Measurements from ENCODE around the gene M1AP. TPM values are rescaled to one million over a fixed set of nuclear protein-coding genes. Genes with fewer than 3 reads are reported as not detected.

Gene M1AP, protein sequence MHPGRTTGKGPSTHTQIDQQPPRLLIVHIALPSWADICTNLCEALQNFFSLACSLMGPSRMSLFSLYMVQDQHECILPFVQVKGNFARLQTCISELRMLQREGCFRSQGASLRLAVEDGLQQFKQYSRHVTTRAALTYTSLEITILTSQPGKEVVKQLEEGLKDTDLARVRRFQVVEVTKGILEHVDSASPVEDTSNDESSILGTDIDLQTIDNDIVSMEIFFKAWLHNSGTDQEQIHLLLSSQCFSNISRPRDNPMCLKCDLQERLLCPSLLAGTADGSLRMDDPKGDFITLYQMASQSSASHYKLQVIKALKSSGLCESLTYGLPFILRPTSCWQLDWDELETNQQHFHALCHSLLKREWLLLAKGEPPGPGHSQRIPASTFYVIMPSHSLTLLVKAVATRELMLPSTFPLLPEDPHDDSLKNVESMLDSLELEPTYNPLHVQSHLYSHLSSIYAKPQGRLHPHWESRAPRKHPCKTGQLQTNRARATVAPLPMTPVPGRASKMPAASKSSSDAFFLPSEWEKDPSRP
- not detected in 2 replicates for total RNA-seq (2014; rRNA removed; shearing (Covaris generic))

DNA sequence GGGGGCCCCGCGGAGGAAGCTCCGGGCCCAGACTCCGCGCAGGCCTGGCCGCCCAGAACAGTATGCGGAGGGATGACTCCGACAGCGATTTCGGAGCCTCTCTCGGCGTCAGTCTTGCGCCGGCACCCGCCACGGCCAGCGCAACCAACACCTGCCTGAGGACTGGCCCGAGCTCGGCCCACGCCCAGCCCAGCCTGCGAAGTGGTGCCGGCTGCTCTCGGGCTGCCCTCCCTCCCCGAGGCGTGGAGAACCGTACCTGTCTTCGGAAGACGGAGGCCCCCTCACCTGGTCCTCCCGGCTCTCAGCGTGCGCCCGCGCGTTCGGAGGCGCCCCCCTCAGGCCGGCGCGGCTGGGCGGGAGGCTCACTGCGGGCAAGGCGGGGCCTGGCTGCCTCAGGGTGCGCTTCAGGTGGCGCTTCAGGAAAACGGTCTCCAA lies at the start of gene M1AP:
Gene M1AP, minus strand, starts transcription at position 322 of the 435 bp plus-strand sequence. CDS start 8,055 bp downstream, outside the sequence.
- DNase-seq (ENCODE audit: low read depth in 1 of 2, low spot score in 2 of 2): no peak
- Histone ChIP-seq H3K27me3 (replicated peaks) (no peaks in the 10 kb centered on the region), H3K9me3 (replicated peaks) (no peaks in the 10 kb centered on the region), H3K4me3 (no peak within 1 kb of the TSS), H3K36me3 (no peaks in the 10 kb centered on the region), H3K4me1 (replicated peaks) (no peaks in the 10 kb centered on the region), H3K27ac (no peak within 1 kb of the TSS)

GRCh38 chr2:74696829-74697228 lies 48.7 kb upstream of the M1AP start:
- Histone ChIP-seq H3K9me3 (replicated peaks) (no peaks in the 10 kb centered on the region), H3K4me3 (no peak overlapping the region), H3K36me3 (no peaks in the 10 kb centered on the region), H3K4me1 (replicated peaks) (no peaks in the 10 kb centered on the region), H3K27ac (no peak overlapping the region), H3K27me3 (replicated peaks) (no peaks in the 10 kb centered on the region)
- DNase-seq (ENCODE audit: low read depth in 1 of 2, low spot score in 2 of 2): no peak

DNA sequence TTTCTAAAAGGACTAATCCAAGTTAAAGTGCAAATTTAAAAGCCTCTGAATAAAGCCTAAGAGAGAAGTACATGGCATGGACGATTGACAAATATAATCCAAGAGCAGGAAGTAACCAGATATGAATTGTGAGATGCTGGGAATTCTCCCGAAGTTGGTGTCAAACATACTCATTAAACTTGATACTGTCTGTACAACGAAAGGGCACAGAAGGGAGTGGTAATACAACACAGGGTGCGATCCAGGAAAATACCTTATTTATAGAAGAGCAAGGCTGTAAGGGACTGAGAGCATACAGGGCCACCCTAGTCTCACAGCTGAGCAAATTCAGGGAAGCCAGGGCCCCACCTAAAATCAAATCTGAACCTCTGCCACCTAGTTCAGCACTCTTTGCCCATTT lies 47.5 kb upstream of the M1AP start:
- no peaks in the 10 kb centered on the region for H3K27me3 ChIP-seq (replicated peaks)
- no peak for DNase-seq (ENCODE audit: low read depth in 1 of 2, low spot score in 2 of 2)
- H3K27ac ChIP-seq: no peak overlapping the region
- no peak overlapping the region for H3K4me3 ChIP-seq
- H3K36me3 ChIP-seq: no peaks in the 10 kb centered on the region
- H3K4me1 ChIP-seq (replicated peaks): no peaks in the 10 kb centered on the region
- no peaks in the 10 kb centered on the region for H3K9me3 ChIP-seq (replicated peaks)

- Histone ChIP-seq H3K27me3 (replicated peaks) (no peaks in the 10 kb centered on the region), H3K4me3 (no peak overlapping the region), H3K27ac (no peak overlapping the region), H3K4me1 (replicated peaks) (no peaks in the 10 kb centered on the region), H3K36me3 (no peaks in the 10 kb centered on the region), H3K9me3 (replicated peaks) (no peaks in the 10 kb centered on the region)
- no peak for DNase-seq (ENCODE audit: low read depth in 1 of 2, low spot score in 2 of 2)
Measured at GRCh38 chr2:74694281-74694680, 46.2 kb upstream of the M1AP start.

DNA sequence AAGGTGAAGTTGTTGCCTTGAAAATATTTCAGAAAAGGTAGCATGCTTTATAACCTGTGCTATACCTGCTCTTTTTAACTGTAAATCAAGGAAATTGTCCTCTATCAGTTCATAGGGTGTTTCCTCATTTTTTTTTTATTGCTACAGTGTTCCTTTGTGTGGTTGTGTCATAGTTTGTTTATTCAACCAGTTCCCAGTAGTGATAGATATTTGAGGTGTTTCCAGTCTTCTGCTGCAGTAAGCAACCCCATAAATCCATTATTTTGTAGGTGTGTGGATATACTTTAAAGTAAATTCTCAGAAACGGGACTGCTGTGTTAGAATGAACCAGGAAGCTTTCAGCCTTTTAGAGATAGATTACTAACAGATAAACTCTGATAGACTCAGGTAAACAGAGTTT lies 45.5 kb upstream of the M1AP start:
- Histone ChIP-seq H3K4me3 (no peak overlapping the region), H3K9me3 (replicated peaks) (no peaks in the 10 kb centered on the region), H3K4me1 (replicated peaks) (no peaks in the 10 kb centered on the region), H3K36me3 (no peaks in the 10 kb centered on the region), H3K27ac (no peak overlapping the region), H3K27me3 (replicated peaks) (no peaks in the 10 kb centered on the region)
- DNase-seq (ENCODE audit: low read depth in 1 of 2, low spot score in 2 of 2): no peak

GRCh38 chr2:74693213-74693612 lies 45.1 kb upstream of the M1AP start:
- Histone ChIP-seq H3K36me3 (no peaks in the 10 kb centered on the region), H3K27ac (no peak overlapping the region), H3K4me3 (no peak overlapping the region), H3K27me3 (replicated peaks) (no peaks in the 10 kb centered on the region), H3K4me1 (replicated peaks) (no peaks in the 10 kb centered on the region), H3K9me3 (replicated peaks) (no peaks in the 10 kb centered on the region)
- no peak for DNase-seq (ENCODE audit: low read depth in 1 of 2, low spot score in 2 of 2)

GRCh38 chr2:74691929-74692328 lies 43.8 kb upstream of the M1AP start:
- Histone ChIP-seq H3K4me3 (no peak overlapping the region), H3K9me3 (replicated peaks) (no peaks in the 10 kb centered on the region), H3K27ac (no peak overlapping the region), H3K36me3 (no peaks in the 10 kb centered on the region), H3K27me3 (replicated peaks) (no peaks in the 10 kb centered on the region), H3K4me1 (replicated peaks) (no peaks in the 10 kb centered on the region)
- DNase-seq (ENCODE audit: low read depth in 1 of 2, low spot score in 2 of 2): no peak

- peak in 1 of 2 experiments; percentile 48 for DNase-seq (ENCODE audit: low read depth in 1 of 2, low spot score in 2 of 2)
- Histone ChIP-seq H3K4me3 (no peak overlapping the region), H3K36me3 (no peaks in the 10 kb centered on the region), H3K27me3 (replicated peaks) (no peaks in the 10 kb centered on the region), H3K9me3 (replicated peaks) (no peaks in the 10 kb centered on the region), H3K27ac (no peak overlapping the region), H3K4me1 (replicated peaks) (no peaks in the 10 kb centered on the region)
Measured at GRCh38 chr2:74690571-74690970, 42.4 kb upstream of the M1AP start.

- Histone ChIP-seq H3K27ac (no peak overlapping the region), H3K4me1 (replicated peaks) (no peaks in the 10 kb centered on the region), H3K36me3 (no peaks in the 10 kb centered on the region), H3K9me3 (replicated peaks) (no peaks in the 10 kb centered on the region), H3K27me3 (replicated peaks) (no peaks in the 10 kb centered on the region), H3K4me3 (no peak overlapping the region)
- no peak for DNase-seq (ENCODE audit: low read depth in 1 of 2, low spot score in 2 of 2)
Measured at GRCh38 chr2:74689671-74690070, 41.5 kb upstream of the M1AP start.

GRCh38 chr2:74688881-74689280 lies 40.8 kb upstream of the M1AP start:
- Histone ChIP-seq H3K36me3 (no peaks in the 10 kb centered on the region), H3K9me3 (replicated peaks) (no peaks in the 10 kb centered on the region), H3K4me3 (no peak overlapping the region), H3K27ac (no peak overlapping the region), H3K27me3 (replicated peaks) (no peaks in the 10 kb centered on the region), H3K4me1 (replicated peaks) (no peaks in the 10 kb centered on the region)
- DNase-seq (ENCODE audit: low read depth in 1 of 2, low spot score in 2 of 2): no peak

GRCh38 chr2:74685408-74685807 lies 37.3 kb upstream of the M1AP start:
- no peak for DNase-seq (ENCODE audit: low read depth in 1 of 2, low spot score in 2 of 2)
- Histone ChIP-seq H3K27ac (no peak overlapping the region), H3K27me3 (replicated peaks) (no peaks in the 10 kb centered on the region), H3K4me3 (no peak overlapping the region), H3K4me1 (replicated peaks) (no peaks in the 10 kb centered on the region), H3K9me3 (replicated peaks) (no peaks in the 10 kb centered on the region), H3K36me3 (no peaks in the 10 kb centered on the region)

DNA sequence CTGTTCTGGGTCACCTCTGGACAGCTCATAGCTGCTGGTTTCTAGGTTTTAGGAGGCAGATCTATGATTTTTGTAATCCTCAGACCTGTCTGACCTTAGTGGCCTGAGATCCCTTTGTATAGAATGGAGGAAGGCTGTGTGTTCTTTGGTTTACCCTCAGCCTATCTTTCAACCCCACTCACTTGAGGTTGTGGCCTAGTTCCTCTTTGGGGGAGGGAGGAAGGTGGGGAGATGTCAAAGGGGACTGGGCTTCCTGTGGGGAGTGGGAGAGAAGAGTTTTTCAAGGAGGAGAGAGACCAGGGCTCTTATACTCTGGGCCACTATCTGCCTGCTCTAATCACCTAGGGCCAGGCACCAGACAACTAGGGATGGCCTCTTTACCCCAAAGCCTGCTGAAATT lies 34.4 kb upstream of the M1AP start:
- Histone ChIP-seq H3K9me3 (replicated peaks) (no peaks in the 10 kb centered on the region), H3K4me1 (replicated peaks) (no peaks in the 10 kb centered on the region), H3K27me3 (replicated peaks) (no peaks in the 10 kb centered on the region), H3K4me3 (no peak overlapping the region), H3K27ac (no peak overlapping the region), H3K36me3 (no peaks in the 10 kb centered on the region)
- no peak for DNase-seq (ENCODE audit: low read depth in 1 of 2, low spot score in 2 of 2)

GRCh38 chr2:74679615-74680014 lies 31.5 kb upstream of the M1AP start:
- H3K9me3 ChIP-seq (replicated peaks): no peaks in the 10 kb centered on the region

GRCh38 chr2:74676331-74676730 lies 28.2 kb upstream of the M1AP start:
- no peak for DNase-seq (ENCODE audit: low read depth in 1 of 2, low spot score in 2 of 2)
- H3K27me3 ChIP-seq (replicated peaks): no peaks in the 10 kb centered on the region
- H3K9me3 ChIP-seq (replicated peaks): no peaks in the 10 kb centered on the region
- no peaks in the 10 kb centered on the region for H3K36me3 ChIP-seq
- no peaks in the 10 kb centered on the region for H3K4me1 ChIP-seq (replicated peaks)
- no peak overlapping the region for H3K4me3 ChIP-seq
- H3K27ac ChIP-seq: no peak overlapping the region

More at GRCh38 chr2:74679615-74680014, 31.5 kb upstream of the M1AP start:
- no peak for DNase-seq (ENCODE audit: low read depth in 1 of 2, low spot score in 2 of 2)
- Histone ChIP-seq H3K36me3 (no peaks in the 10 kb centered on the region), H3K4me3 (no peak overlapping the region), H3K4me1 (replicated peaks) (no peaks in the 10 kb centered on the region), H3K27me3 (replicated peaks) (no peaks in the 10 kb centered on the region), H3K27ac (no peak overlapping the region)

Measured in SJSA1 (cell line).